Femur (tissue), 1 donor: ENCODE results near the gene KCNJ2.

Experiments
- DNase-seq: peaks from one replicate; pipeline ENCODE4 v3.0.0-alpha.2; 2017

KCNJ2 gene

GRCh38 chr17:70206361-70207010 lies 37.2 kb downstream of the KCNJ2 start:
- no peak for DNase-seq

- DNase-seq, result no peak
These were observed 37.9 kb downstream of the KCNJ2 start for GRCh38 chr17:70207184-70207583.

GRCh38 chr17:70208080-70208794 lies 38.9 kb downstream of the KCNJ2 start:
- no peak for DNase-seq

- DNase-seq, result no peak
These were observed 39.7 kb downstream of the KCNJ2 start for GRCh38 chr17:70208825-70209555.

- no peak for DNase-seq
These were observed 46.3 kb downstream of the KCNJ2 start for GRCh38 chr17:70215656-70216055.

- no peak for DNase-seq
These were observed 48.2 kb downstream of the KCNJ2 start for GRCh38 chr17:70217571-70217970.

GRCh38 chr17:70225276-70225675 lies 55.9 kb downstream of the KCNJ2 start:
- DNase-seq, result no peak
